ENCODE data around the gene CALML3.

Gene CALML3

DNA sequence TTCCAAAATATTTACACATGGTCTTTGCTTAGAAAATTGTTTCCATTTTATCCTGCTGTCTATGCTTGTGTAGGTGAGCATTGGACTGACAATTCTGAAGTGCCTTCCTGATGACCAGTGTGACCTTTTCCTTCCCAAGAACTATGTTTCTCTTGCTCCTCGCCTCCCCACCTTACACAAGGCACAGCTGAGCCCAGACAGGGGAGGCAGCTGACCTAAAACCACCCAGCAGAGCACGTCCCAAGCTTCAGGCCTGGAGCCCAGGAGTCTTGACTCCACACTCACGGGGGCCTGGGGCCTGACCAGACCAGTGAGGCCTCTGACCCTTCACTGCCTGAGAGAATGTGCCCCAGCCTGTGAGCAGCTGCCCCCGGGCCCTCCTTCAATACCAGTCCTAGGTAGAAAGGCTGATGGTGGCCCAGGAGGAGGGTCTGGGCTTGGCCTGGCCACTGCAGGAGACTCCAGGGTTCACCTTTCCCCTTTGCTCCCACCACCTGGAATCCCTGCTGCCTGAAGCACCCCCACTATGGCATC is 32.4 kb upstream of the CALML3 start:
- no peak for DNase-seq

DNA sequence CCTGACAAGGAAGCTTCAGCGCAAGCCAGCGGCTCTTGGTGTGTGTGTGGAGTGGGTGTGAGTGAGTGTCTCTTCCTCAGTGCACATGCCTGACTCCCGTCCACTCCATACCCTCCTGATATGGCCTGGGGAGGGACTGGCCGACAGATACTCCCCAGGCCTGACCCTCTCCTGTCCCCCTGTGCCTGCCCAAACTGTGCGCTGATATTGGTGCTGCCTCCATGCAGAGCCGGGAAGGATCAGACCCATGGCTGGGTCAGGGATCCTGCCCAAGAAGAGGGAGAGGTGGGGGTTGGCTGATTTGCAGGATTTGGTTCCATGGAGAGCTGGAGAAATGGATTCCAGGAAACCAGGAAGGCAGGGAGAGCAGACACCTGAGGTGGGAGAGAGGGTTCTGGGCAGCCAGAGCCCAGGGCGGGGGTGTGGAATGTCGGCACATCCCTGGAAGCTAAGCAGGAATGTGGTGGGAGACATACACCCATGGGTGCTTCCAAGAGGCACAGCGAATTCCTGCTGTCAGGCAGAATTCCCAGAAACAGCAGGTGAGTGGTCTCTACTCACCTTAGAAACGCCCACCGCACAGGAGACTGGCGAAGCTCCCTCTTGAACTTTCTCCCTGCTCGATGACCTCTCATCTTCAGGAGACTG is 31.7 kb upstream of the CALML3 start:
- DNase-seq = no peak

DNA sequence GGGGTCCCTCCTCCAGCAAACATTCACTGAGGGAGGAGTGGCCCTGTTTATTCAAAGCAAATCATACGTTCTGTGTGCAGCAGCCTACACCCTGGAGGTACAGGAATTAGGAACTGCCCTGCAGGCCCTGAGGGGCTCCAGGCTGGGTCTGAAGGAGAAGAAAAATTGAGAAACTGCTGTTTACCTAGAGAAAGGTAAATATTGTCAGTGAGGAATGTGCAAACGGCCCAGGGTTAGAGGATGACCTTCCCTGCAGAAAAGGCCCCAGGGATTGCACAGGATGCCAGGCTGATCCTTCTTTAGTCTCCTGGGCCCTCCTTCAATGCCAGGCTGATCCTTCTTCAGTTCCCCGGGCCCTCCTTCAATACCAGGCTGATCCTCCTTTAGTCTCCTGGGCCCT is 31.1 kb upstream of the CALML3 start:
- no peak for DNase-seq

DNA sequence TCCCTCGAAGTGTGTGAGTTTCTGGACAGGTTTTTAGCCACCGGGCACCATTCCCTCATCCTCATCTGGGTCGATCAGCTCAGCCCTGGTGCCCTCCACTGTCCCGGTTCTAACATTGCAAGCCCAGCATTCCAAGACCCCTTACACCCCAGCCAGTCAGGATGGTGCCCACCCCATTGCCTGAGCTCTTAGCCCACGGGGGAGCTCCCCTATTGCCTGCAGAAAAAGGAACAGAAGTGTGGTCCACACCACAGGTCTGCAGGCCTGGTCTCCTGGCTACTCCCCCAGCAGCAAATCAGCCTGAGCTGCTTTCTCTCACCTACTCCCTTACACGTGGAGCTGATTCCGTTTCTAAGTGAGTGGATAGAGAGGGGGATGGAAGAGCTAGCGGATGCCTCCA is 30.1 kb upstream of the CALML3 start:
- DNase-seq = no peak

DNA sequence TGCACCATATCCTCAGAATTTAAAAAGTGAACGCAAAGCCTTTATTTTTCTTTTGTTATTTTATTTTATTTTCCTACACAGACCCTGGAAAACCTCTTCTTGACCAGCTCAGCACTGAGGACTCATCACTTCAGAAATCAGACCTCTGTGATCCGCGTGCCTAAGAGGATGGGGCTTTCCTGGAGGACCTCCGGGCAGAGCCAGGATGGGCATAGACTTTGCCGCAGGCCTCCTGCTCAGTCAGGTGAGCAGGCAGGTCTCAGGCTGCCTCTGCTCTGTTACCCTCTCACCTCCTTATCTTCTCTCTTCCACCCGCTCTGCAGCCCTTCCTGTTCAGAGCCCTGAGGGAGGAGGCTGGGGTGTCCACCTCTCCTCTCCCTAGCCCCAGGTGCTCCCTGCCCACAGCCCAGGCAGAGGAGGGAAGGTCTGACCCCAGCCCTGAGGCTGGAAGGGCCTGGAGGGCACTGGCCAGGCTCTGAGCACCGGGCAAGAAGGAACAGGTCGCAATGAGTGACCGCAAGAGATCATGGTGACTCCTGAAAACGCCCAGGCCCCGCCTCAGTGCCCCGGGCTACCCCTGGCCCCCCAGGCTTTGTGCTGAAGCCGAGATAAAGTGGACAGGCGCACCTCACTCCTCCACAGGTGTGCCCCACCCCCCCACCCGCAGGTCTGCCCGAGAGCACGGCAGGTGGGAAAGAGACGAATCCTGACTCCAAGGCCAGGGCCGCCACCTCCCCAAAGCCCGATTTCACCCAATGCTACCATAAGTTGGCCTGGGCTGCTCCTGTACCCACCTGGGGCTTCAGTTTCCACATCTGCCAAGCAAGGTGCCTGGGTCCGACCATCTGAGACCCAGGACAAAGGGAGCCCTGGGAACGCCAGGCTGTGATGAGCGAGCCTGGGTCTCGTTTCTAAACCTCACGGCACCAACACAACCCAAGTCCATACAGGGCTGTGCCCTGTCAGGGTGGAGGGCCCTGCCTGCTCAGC is 28.2 kb upstream of the CALML3 start:
- DNase-seq = no peak

DNA sequence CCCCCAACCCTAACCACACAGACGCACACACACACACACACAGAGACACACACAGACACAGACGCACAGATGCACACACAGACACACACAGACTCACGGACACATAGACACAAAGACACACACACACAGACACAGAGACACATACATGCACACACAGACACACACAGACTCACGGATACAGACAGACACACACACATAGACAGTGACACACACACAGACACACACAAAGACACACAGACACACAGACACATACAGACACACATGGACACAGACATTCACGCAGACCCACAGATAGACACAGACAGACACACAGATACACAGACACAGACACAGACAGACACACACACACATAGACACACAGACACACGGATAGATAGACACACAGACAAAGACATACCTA is 27.5 kb upstream of the CALML3 start:
- no peak for DNase-seq

DNA sequence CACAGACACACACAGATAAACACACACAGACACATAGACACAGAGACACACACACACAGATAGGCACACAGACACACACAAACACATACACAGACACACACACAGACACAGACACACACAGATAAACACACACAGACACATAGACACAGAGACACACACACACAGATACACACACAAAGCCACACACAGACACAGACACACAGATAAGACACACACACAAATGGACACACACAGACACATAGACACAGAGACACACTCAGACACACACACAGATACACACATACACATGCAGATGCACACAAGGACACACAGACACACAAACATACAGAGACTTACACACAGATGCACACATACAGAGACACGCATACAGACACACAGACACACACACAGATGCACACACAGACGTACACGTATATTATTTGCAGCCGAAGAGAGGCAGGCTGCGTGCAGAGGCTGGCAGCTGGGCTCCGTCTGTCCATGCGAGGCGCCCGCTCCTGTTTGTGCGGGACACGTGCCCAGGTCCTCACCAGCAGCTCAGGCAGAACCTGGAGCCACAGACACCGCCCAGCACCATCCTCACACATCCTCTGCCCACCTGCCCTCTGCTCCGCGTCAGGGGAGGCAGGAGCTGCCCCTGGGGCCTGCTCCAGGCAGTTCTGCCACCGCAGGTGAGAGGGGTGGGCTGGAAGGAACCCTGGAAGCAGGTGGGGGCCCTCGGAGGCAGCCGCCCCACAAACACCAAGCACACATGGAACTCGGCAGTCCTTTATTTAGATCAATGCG is 26.6 kb upstream of the CALML3 start:
- DNase-seq = no peak

DNA sequence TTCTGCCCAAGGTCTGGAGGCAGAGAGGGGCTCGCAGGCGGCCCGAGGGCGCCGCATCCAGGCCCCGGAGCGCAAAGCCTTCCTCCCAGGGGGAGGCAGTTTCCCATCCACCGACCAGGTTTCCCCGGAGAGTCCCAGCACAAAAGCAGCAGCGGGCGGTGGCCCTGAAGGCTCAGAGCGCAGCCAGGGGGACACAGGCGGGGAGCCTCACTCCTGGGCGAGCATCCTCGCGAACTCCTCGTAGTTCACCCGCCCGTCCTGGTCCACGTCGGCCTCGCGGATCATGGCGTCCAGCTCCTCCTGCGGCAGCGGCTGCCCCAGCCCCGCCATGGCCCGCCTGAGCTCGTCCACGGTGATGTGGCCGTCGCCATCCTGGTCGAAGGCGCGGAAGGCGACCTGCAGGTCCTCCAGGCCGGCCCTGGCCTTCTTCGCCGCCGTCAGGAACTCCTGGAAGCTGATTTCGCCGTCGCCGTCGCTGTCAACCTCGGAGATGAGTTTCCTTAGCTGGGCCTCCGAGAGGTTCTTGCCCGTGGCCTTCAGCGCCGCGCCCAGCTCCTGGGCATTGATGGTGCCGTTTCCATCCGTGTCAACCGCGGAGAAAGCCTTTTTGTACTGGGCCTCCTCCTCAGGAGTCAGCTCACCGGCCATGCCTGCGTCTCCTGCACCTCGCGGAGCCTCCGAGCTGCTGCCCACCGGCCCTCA is 25.8 kb upstream of the CALML3 start:
- DNase-seq = no peak

DNA sequence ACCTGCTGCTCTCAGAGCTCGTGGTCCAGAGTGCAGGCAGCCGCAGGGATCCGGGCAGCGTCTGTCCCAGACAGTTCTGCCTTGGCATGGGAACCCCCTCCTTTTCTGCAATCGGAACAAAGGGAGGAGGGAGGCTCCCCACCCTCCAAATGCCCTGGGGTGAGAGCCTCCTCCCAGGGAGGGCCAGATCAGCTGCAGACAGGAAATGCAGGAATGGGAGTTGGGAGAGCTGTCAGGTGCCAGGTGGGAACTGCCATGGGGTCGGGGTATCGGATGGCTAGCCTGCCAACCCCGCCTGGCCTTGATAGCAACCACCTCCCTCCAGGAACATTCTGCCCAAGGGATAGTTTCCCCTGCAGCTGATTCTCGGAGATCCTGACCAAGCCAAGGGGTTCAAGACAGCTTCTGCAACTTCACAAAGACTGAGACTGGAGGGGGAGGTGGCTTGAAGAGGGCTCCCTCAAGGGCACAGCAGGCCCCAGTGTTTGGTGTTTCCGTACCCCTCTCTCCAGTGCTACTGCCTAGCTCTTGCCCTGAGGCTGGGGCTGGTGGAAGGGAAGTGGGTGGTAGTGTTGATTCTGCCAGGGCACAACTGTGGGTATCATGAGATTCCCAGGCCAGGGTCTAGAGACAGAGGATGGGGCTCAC is 25.1 kb upstream of the CALML3 start, which contains the start of gene CALML5:
CALML5 (minus strand) TSS at position 78 of the 648 bp plus-strand sequence. CDS start 132 bp downstream, outside the sequence.
- no peak for DNase-seq

DNA sequence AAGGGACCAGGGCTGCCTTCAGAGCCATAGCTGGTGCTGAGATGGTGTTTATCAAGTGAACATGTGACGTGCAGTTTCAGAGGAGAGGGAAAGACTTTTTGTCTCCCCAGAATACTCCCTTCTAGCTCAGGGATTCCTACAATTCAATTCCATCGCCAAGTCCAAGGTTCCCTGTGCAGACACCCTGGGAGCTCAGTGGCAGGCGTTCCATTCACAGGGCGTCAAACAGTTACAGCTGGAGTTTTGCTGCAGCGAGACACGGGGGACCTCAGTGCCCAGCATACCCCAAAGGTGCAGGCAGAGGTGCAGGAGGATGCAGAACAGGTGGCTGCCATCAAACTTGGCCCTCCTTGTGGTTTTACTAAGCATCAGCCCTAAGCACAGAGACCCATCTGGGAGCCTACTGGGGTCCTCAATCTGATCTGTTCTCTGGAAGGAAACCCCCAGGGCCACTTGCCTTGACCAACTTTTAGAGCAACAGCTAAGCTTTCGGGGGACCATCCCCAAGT is 24.5 kb upstream of the CALML3 start:
- DNase-seq = no peak

DNA sequence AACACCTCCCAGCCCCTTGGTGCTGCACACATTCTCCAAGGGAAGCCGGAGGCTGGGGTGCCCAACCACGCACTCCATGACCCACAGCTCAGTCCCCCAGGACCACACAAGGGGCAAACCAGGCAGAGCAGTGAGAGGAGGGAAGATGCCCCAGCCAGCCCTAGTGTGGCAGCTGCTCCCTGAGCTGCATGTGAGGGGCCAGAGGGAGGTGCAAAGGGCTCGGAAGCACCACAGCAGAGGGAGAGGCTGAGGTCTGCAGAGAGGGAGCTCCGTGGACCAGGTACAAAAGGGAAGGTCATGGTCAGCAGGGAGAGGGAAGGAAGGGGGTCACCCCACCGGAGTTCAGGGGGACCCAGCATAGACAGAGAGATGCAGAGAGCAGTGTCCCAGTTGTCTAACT is 23.9 kb upstream of the CALML3 start:
- no peak for DNase-seq

DNA sequence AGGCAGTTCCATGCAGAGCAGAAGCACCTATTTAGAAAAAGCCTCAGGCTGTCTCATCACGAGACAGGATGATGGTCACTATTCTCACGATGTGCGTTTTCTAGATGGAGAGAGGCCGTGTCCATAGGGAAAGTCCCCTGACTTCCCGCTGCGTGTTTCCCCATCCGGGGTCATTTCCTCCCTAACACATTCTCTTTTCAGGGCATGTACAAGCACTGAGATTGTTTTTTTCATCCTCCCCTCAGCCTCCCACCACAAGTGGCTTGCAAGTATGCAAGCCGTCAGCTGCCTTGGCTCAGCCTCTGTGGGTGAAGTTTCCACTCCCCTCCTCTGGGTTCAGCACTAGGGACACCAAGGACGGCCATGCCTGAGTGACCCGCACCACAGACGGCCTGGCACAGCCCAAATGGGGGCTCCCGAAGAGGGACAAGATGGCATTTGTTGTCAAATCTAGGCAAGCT is 22.7 kb upstream of the CALML3 start:
- DNase-seq = no peak

DNA sequence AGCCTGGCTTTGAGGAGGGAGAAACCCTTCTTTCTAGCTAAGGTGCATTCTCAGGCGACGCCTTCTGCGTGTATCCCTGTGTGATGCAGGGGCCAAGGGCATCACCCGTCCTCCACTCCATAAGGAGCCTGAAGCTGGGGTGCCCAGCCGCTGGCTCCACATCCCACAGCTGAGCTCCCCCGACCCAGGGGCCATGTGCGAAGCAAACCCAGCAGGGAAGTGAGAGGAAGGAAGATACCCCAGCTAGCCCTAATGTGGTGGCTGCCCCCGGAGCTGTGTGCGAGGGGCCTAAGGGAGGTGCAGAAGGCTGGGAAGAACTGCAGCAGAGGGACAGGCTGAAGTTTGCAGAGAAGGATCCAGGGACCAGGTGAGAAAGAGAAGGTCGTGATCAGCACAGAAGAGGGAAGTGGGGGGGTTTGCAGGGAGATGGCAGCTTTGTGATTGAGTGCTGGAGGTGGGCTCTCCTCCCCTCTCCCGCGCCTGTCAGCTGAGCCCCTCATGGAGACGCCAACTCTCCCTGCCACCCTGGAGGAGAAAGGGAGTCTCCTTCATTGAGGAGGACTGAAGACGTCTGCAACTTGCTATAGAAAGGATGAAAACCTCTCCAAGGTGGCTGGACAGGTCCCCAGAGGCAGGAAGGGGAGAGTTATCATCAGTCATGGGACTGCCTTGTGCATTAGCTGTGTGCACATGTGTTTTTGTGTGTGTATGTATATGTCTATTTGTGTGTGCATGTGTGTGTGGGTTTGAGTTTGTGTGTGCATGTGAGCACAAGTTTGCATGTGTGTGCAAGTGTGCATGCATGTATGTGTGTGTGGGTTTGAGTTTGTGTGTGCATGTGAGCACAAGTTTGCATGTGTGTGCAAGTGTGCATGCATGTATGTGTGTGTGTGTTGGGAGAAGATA is 21.9 kb upstream of the CALML3 start:
- no peak for DNase-seq

DNA sequence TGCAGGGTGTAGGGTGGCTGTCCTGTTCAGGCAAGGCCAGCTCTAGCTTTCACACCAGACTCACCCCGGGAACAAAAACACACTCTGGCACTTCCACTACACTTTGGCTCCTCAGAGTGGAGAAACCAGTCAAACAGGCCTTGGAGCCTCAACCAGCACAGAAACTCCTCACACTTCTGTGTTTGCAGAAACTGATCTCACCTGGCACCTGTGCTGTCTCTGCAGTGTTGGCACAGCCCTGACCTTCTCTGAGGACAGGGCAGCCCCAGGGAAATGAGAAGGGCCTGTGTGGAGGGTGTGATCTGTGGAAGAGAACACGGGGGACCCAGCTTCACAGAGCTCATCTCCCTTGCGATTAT is 21.3 kb upstream of the CALML3 start:
- DNase-seq = peak; percentile 7

DNA sequence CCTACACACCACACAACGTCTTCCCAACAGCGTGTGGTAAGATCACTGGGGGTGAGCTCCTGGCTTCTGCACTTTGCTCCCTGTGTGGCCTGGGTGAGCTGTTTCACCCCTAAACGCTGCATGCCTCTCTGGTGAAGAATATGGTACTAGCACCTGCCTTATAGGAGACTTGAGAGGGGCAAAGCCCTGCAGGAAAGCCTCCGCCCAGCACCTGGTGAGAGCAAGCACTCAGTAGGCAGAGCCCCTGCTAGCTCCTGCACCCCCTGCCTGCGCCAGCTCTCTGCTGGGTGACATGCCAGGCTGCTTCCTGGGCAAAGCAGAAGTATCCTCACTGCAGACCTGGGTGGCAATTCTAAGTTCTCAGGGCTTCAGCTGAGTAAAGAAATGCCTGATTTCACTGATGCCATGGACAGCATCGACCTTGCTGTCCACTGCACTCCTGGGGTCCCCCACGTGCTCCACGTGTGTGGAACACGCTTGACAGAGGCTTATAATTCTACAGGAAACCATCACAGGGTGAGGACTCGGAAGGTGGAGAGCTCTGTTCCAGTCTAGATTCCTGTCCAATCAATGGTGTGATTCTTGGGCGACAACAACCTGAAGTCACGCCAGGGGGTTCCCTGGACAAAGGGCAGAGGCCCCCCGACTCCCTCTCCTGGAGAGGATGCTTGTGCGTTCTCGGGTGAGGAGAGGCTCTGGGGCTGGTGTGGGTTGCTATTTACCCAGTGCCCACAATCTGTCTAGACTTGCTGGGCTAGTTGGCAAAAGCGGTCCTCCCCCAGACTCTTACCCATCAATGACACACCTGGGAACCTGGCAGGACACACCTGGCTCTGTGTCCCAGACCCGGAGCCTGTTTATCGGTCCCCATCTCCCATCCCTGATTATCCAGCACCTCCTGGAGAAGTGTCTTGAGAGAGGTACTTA is 20.4 kb upstream of the CALML3 start:
- no peak for DNase-seq

DNA sequence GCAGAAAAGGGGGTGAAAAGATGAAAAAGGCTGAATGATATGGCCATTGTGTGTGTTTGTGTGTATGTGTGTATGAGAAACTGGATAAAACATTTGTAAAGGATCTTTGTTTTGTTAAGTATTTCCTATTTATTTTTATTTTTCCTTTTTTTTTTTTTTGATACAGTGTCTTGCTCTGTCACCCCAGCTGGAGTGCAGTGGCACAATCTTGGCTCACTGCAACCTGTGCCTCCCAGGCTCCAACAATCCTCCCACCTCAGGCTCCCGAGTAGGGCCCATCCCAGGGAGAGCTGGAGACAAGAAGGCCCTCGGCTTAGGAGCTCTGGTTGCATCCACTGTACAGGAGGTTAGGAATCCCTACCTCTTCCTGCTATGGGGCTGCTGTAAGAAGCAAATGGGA is 18.5 kb upstream of the CALML3 start:
- DNase-seq = no peak

DNA sequence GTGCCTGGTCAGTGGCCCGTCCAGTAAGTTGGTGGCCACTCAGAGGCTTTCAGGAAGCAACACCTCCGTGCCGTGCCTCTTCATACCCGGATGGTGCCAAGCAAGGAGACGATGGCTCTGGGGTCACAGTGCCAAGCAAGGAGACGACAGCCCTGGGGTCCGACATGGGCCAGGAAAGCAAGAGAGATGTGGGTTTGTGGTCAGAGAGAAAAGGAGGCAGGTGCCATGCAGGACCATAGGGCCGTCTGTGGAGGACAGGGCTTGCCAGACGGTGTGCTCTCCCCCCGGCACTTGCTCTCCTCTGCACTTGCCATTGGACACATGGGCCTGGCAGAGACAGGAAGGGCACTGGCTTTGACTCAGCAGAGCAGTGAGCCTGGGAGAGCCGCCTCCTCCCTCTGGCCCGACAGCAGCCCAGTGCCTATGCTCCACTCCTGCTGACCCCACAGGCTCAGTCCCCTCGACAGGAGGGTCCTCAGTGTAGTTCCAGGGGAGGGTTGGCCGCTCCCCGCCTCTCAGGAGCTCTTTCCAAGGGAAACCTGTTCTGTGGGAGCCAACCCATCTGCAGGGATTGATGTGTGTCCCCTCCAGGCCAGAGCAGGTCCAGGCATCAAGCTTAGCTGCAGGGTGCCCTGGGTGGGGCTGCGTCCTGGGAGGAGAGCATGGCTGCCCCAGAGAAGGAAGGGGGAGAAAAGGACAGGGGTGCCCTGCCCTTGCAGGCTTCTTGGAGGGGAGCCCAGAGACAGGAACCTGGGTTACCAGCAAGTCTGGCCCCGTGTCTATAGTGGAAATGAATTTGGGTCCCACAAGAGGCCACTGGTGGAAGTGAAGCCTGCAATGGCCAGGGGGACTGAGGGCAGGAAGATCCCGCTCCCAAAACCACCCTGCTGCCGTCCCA is 17.8 kb upstream of the CALML3 start:
- no peak for DNase-seq

DNA sequence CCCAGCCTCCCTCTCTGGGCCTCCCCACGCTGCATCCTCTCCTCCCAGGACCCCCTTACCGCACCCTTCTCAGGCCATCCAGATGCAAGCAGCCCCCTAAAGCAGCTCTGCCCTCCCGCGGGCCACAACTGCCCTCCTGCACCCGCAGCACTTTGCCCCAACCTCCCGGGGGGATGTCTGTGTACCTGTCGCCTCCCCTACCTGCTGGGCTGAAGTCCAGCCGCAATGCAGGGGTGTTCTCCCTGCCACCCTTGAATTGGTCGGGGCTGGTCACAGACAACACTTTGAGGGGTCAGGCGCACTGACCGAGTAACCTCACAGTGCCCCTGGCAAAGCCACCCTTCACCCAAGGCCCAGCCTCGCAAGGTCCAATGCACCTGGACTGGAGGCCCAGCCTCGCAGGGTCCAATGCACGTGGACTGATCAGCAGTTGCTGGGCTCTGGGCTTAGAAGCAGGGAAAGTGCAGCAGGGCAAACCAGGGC is 17.1 kb upstream of the CALML3 start:
- no peak for DNase-seq

Data from NCI-H1417 treated with DMSO at 0.1 percent for 48 hours (cell line).